ENCODE data around the gene TRNP1. TPM values are rescaled to one million over a fixed set of nuclear protein-coding genes. Genes with fewer than 3 reads are reported as not detected.

Gene TRNP1
- total RNA-seq, 1 donor from 2014 or later, result 76.5 TPM

GRCh38 chr1:27035344-27035743 lies 41.9 kb downstream of the TRNP1 start:
- no peak for DNase-seq (ENCODE audit: low spot score)
- Mint-ChIP-seq H3K9me3 (ENCODE audit: low read depth) (no peaks in the 10 kb centered on the region), H3K27ac (ENCODE audit: unreplicated experiment) (no peak overlapping the region), H3K4me3 (ENCODE audit: unreplicated experiment) (no peak overlapping the region), H3K4me1 (ENCODE audit: low read depth) (peaks cover 9% of the 10 kb centered on the region), H3K27me3 (ENCODE audit: low read depth) (peaks cover 3% of the 10 kb centered on the region), H3K36me3 (ENCODE audit: low read depth) (no peaks in the 10 kb centered on the region)
- TF ChIP-seq CTCF (IDR thresholded peaks at IDR 0.05), result no peak

- no peak overlapping the region for H3K4me3 Mint-ChIP-seq (ENCODE audit: unreplicated experiment)
- peaks cover 4% of the 10 kb centered on the region for H3K4me1 Mint-ChIP-seq (ENCODE audit: low read depth)
- no peak overlapping the region for H3K27ac Mint-ChIP-seq (ENCODE audit: unreplicated experiment)
- TF ChIP-seq CTCF (IDR thresholded peaks at IDR 0.05), result no peak
- peaks cover 3% of the 10 kb centered on the region for H3K27me3 Mint-ChIP-seq (ENCODE audit: low read depth)
- no peaks in the 10 kb centered on the region for H3K9me3 Mint-ChIP-seq (ENCODE audit: low read depth)
- DNase-seq (ENCODE audit: low spot score), result no peak
- H3K36me3 Mint-ChIP-seq (ENCODE audit: low read depth), result no peaks in the 10 kb centered on the region
These were observed 43.2 kb downstream of the TRNP1 start for GRCh38 chr1:27036718-27037117.

GRCh38 chr1:27037518-27037917 lies 44.0 kb downstream of the TRNP1 start:
- Mint-ChIP-seq H3K27me3 (ENCODE audit: low read depth) (peaks cover 3% of the 10 kb centered on the region), H3K36me3 (ENCODE audit: low read depth) (no peaks in the 10 kb centered on the region), H3K4me1 (ENCODE audit: low read depth) (no peaks in the 10 kb centered on the region), H3K4me3 (ENCODE audit: unreplicated experiment) (no peak overlapping the region), H3K9me3 (ENCODE audit: low read depth) (no peaks in the 10 kb centered on the region), H3K27ac (ENCODE audit: unreplicated experiment) (no peak overlapping the region)
- no peak for TF ChIP-seq CTCF (IDR thresholded peaks at IDR 0.05)
- DNase-seq (ENCODE audit: low spot score), result no peak

- Mint-ChIP-seq H3K4me1 (ENCODE audit: low read depth) (no peaks in the 10 kb centered on the region), H3K27me3 (ENCODE audit: low read depth) (peaks cover 3% of the 10 kb centered on the region), H3K9me3 (ENCODE audit: low read depth) (no peaks in the 10 kb centered on the region), H3K4me3 (ENCODE audit: unreplicated experiment) (no peak overlapping the region), H3K36me3 (ENCODE audit: low read depth) (no peaks in the 10 kb centered on the region), H3K27ac (ENCODE audit: unreplicated experiment) (no peak overlapping the region)
- TF ChIP-seq CTCF (IDR thresholded peaks at IDR 0.05), result no peak
- DNase-seq (ENCODE audit: low spot score), result no peak
These were observed 44.5 kb downstream of the TRNP1 start for GRCh38 chr1:27038020-27038419.

- no peak overlapping the region for H3K27ac Mint-ChIP-seq (ENCODE audit: unreplicated experiment)
- peaks cover 3% of the 10 kb centered on the region for H3K27me3 Mint-ChIP-seq (ENCODE audit: low read depth)
These were observed 49.2 kb downstream of the TRNP1 start for GRCh38 chr1:27042670-27043069.

More at GRCh38 chr1:27042670-27043069, 49.2 kb downstream of the TRNP1 start:
- DNase-seq (ENCODE audit: low spot score), result no peak
- no peak for TF ChIP-seq CTCF (IDR thresholded peaks at IDR 0.05)
- peaks cover 6% of the 10 kb centered on the region for H3K4me1 Mint-ChIP-seq (ENCODE audit: low read depth)
- H3K9me3 Mint-ChIP-seq (ENCODE audit: low read depth), result no peaks in the 10 kb centered on the region
- no peak overlapping the region for H3K4me3 Mint-ChIP-seq (ENCODE audit: unreplicated experiment)
- no peaks in the 10 kb centered on the region for H3K36me3 Mint-ChIP-seq (ENCODE audit: low read depth)
